Fibroblast of mammary gland (primary cell): ENCODE data around the gene NFYA.
A peak's percentile ranks its signal among the peaks of the same experiment; 100 is the strongest.

Experiments used
- DNase-seq: peaks from one replicate; pipeline ENCODE4 v3.0.0-alpha.2; 2010; ENCODE audit warnings: low read depth
- H3K4me3 ChIP-seq: 2 replicates; pipeline ENCODE4 v1.5.1; 2011; ENCODE audit warnings: low read depth, mild to moderate bottlenecking, low read length, moderate library complexity; ENCODE audit not compliant: control insufficient read depth
- CTCF ChIP-seq: conservative IDR thresholded peaks from 2 replicates; pipeline ENCODE4 v1.5.1; 2011; ENCODE audit warnings: low read depth, low read length, inconsistent platforms; ENCODE audit not compliant: control insufficient read depth, insufficient read depth

The NFYA gene

GRCh38 chr6:41039060-41039998, 33.4 kb upstream of the NFYA start, which contains the start of gene UNC5CL:
UNC5CL (minus strand) TSS chr6:41039221; CDS start chr6:41035074, 4,147 bp downstream.
- DNase-seq, result peak; percentile 15
- peak; percentile 76 for TF ChIP-seq CTCF
- H3K4me3 ChIP-seq, result no peak within 1 kb of the TSS

- peak; percentile 24 for DNase-seq
- H3K4me3 ChIP-seq, result no peak overlapping the region
- TF ChIP-seq CTCF, result no peak
Observed at GRCh38 chr6:41040101-41040939, 32.5 kb upstream of the NFYA start.

- TF ChIP-seq CTCF, result no peak
- no peak for DNase-seq
- H3K4me3 ChIP-seq, result no peak overlapping the region
Observed at GRCh38 chr6:41040940-41041536, 31.7 kb upstream of the NFYA start.

GRCh38 chr6:41042226-41043055, 30.3 kb upstream of the NFYA start, which contains the start of gene TSPO2:
TSPO2 (plus strand) TSS chr6:41042467; CDS start chr6:41042986, 519 bp downstream.
- no peak for DNase-seq
- no peak for TF ChIP-seq CTCF
- H3K4me3 ChIP-seq, result no peak within 1 kb of the TSS

GRCh38 chr6:41043151-41043550, 29.6 kb upstream of the NFYA start:
- no peak overlapping the region for H3K4me3 ChIP-seq
- TF ChIP-seq CTCF, result no peak
- DNase-seq, result no peak
